Endothelial cell (in vitro differentiated cells): ENCODE results near the gene EFNB3. TPM values are rescaled to one million over a fixed set of nuclear protein-coding genes. Genes with fewer than 3 reads are reported as not detected.

Experiments
- DNase-seq: peaks from one replicate; pipeline ENCODE4 v3.0.0; 2021; ENCODE audit warnings: low spot score
- H3K27ac Mint-ChIP-seq: one replicate; pipeline ENCODE4 v1.8.0; 2021; ENCODE audit warnings: mixed read lengths, inconsistent platforms; ENCODE audit not compliant: unreplicated experiment
- H3K27me3 Mint-ChIP-seq: one replicate; pipeline ENCODE4 v1.8.0; 2021; ENCODE audit warnings: mild to moderate bottlenecking, moderate library complexity, mixed read lengths, inconsistent platforms; ENCODE audit not compliant: unreplicated experiment
- H3K36me3 Mint-ChIP-seq: one replicate; pipeline ENCODE4 v1.8.0; 2021; ENCODE audit warnings: mild to moderate bottlenecking, low read depth, mixed read lengths, inconsistent platforms; ENCODE audit not compliant: unreplicated experiment
- H3K4me1 Mint-ChIP-seq: one replicate; pipeline ENCODE4 v1.8.0; 2021; ENCODE audit warnings: mild to moderate bottlenecking, mixed read lengths, inconsistent platforms; ENCODE audit not compliant: unreplicated experiment
- H3K4me3 Mint-ChIP-seq: one replicate; pipeline ENCODE4 v1.8.0; 2021; ENCODE audit warnings: mild to moderate bottlenecking, mixed read lengths, inconsistent platforms; ENCODE audit not compliant: unreplicated experiment
- H3K9me3 Mint-ChIP-seq: one replicate; pipeline ENCODE4 v1.8.0; 2021; ENCODE audit warnings: mixed read lengths, inconsistent platforms; ENCODE audit not compliant: unreplicated experiment
- CTCF ChIP-seq: fragments of 200-600 bp; sonication (generic); IDR thresholded peaks from one replicate; pipeline ENCODE4 v1.5.0; 2021; ENCODE audit warnings: antibody characterized with exemption; ENCODE audit not compliant: unreplicated experiment
- total RNA-seq: library from RNA; stranded (reverse); fragmentation: NEBNext Ultra II Directional; extraction: Animal tissue kit (Norgen Biotek cat#: 25700); gene quantifications from one replicate; pipeline ENCODE4 v1.2.1, GENCODE V29; 2021; ENCODE audit not compliant: unreplicated experiment

The EFNB3 gene
- total RNA-seq, 1 donor from 2014 or later, result 61.9 TPM

- DNase-seq, result no peak
- H3K9me3 Mint-ChIP-seq, result peaks cover 5% of the 10 kb centered on the region
- H3K4me1 Mint-ChIP-seq, result peaks cover 7% of the 10 kb centered on the region
- H3K4me3 Mint-ChIP-seq, result no peak overlapping the region
- H3K27me3 Mint-ChIP-seq, result peaks cover 7% of the 10 kb centered on the region
- no peak overlapping the region for H3K27ac Mint-ChIP-seq
- TF ChIP-seq CTCF, result no peak
- H3K36me3 Mint-ChIP-seq, result peaks cover 21% of the 10 kb centered on the region
These were observed 49.7 kb downstream of the EFNB3 start for GRCh38 chr17:7754656-7755055.

- peaks cover 20% of the 10 kb centered on the region for H3K36me3 Mint-ChIP-seq
- peaks cover 5% of the 10 kb centered on the region for H3K27me3 Mint-ChIP-seq
- no peak overlapping the region for H3K27ac Mint-ChIP-seq
- H3K4me1 Mint-ChIP-seq, result peaks cover 7% of the 10 kb centered on the region
- TF ChIP-seq CTCF, result no peak
- peak overlapping the region; percentile 40 for H3K4me3 Mint-ChIP-seq
- DNase-seq, result no peak
- H3K9me3 Mint-ChIP-seq, result peaks cover 2% of the 10 kb centered on the region
These were observed 50.3 kb downstream of the EFNB3 start for GRCh38 chr17:7755095-7755890.

- Mint-ChIP-seq H3K9me3 (no peaks in the 10 kb centered on the region), H3K4me3 (no peak overlapping the region), H3K4me1 (peaks cover 7% of the 10 kb centered on the region), H3K27ac (peak overlapping the region; percentile 20), H3K36me3 (peaks cover 16% of the 10 kb centered on the region), H3K27me3 (peaks cover 5% of the 10 kb centered on the region)
- DNase-seq, result no peak
- no peak for TF ChIP-seq CTCF
These were observed 52.0 kb downstream of the EFNB3 start for GRCh38 chr17:7756968-7757367.

Other genes with a start within 250 kb of the EFNB3 start
- gene ZBTB4, start 225.6 kb upstream of the EFNB3 start, total RNA-seq, result 21.5 TPM
- not detected for gene SLC35G6, start 223.8 kb upstream of the EFNB3 start, total RNA-seq
- 198 TPM for gene POLR2A, start 220.8 kb upstream of the EFNB3 start, total RNA-seq
- gene TNFSF12, start 156.1 kb upstream of the EFNB3 start, total RNA-seq, result 16.3 TPM
- gene TNFSF13, start 146.5 kb upstream of the EFNB3 start, total RNA-seq, result 5.6 TPM
- 57.8 TPM for gene SENP3, start 143.3 kb upstream of the EFNB3 start, total RNA-seq
- gene CD68, start 125.6 kb upstream of the EFNB3 start, total RNA-seq, result 1.6 TPM
- gene MPDU1, start 121.3 kb upstream of the EFNB3 start, total RNA-seq, result 51.8 TPM
- gene SOX15, start 115.1 kb upstream of the EFNB3 start, total RNA-seq, result 1.3 TPM
- 37.9 TPM for gene FXR2, start 90.3 kb upstream of the EFNB3 start, total RNA-seq
- gene SAT2, start 77.4 kb upstream of the EFNB3 start, total RNA-seq, result 100 TPM
- gene SHBG, start 75.1 kb upstream of the EFNB3 start, total RNA-seq, result 0.95 TPM
- gene ATP1B2, start 54.3 kb upstream of the EFNB3 start, total RNA-seq, result 10.4 TPM
- gene TP53, start 17.7 kb upstream of the EFNB3 start, total RNA-seq, result 95.5 TPM
- gene WRAP53, start 16.7 kb upstream of the EFNB3 start, total RNA-seq, result 21.3 TPM
- 0.72 TPM for gene DNAH2, start 12.5 kb downstream of the EFNB3 start, total RNA-seq
- 47.4 TPM for gene KDM6B, start 129.0 kb downstream of the EFNB3 start, total RNA-seq
- 13.6 TPM for gene TMEM88, start 149.9 kb downstream of the EFNB3 start, total RNA-seq
- 97.9 TPM for gene NAA38, start 152.4 kb downstream of the EFNB3 start, total RNA-seq
- gene CYB5D1, start 152.8 kb downstream of the EFNB3 start, total RNA-seq, result 6.4 TPM
- gene CHD3, start 183.6 kb downstream of the EFNB3 start, total RNA-seq, result 133 TPM
- gene RNF227, start 211.1 kb downstream of the EFNB3 start, total RNA-seq, result 0.77 TPM
- gene KCNAB3, start 224.7 kb downstream of the EFNB3 start, total RNA-seq, result 1.6 TPM
- gene TRAPPC1, start 226.7 kb downstream of the EFNB3 start, total RNA-seq, result 171 TPM
- gene CNTROB, start 227.0 kb downstream of the EFNB3 start, total RNA-seq, result 32.6 TPM